AG08395 (cell line): ENCODE measurements around the gene STAT3.
"Not testable (repeated sequence)": the region's sequence is repeated elsewhere in the genome, so short reads cannot be mapped to it uniquely, and the experiment has no call there.

Experiments
- DNase-seq: peaks from one replicate; pipeline ENCODE4 v3.0.0; 2012; ENCODE audit warnings: mixed read lengths, low spot score

The STAT3 gene

GRCh38 chr17:42348104-42348503, 40.1 kb downstream of the STAT3 start:
- no peak for DNase-seq

DNA sequence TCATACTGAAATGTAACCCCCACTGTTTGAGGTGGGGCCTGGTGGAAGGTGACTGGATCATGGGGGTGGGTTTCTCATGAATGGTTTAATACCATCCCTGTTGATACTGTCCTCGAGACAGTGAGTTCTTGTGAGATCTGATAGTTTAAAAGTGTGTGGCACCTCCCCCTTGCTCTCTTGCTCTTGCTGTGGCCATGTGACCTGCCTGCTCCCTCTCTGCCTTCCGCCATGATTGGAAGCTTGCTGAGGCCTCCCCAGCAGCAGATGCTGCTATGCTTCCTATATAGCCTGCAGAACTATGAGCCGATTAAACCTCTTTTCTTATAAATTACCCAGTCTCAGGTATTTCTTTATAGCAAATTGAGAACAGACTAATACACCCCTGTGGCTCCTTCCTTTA, 40.6 kb downstream of the STAT3 start:
- DNase-seq = no peak

- peak; percentile 83 for DNase-seq
These were observed 41.0 kb downstream of the STAT3 start for GRCh38 chr17:42347198-42347597.

- no peak for DNase-seq
These were observed 41.8 kb downstream of the STAT3 start for GRCh38 chr17:42346481-42346880.

DNA sequence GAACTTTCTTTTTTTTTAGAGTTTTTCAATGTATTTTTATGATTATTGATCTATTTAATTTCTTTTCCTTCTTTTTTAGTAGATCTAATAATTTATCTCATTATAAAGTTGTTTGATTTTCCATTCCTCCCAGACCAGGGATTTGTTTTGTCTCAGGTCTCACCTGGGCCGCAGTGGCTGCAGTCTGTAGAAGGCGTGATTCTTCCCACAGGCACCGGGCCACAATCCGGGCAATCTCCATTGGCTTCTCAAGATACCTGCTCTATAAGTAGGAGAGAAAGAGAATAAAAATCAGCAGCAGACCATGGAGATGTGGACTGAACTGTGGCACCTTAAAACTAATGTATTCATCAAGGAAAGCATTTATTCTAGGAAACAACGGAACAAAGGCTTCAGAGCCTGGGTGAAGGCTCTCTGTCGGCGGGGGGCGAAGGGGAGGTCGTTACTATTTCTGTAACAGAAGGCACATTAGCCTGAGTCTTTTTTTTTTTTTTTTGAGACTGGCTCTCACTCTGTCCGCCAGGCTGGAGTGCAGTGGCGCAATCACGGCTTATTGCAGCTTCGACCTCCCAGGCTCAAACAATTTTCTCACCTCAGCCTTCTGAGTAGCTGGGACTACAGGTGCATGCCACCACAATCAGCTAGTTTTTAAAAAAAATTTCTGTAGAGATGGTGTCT, 42.7 kb downstream of the STAT3 start:
- DNase-seq = no peak

- DNase-seq = peak; percentile 41
These were observed 45.8 kb downstream of the STAT3 start for GRCh38 chr17:42342242-42343008.

DNA sequence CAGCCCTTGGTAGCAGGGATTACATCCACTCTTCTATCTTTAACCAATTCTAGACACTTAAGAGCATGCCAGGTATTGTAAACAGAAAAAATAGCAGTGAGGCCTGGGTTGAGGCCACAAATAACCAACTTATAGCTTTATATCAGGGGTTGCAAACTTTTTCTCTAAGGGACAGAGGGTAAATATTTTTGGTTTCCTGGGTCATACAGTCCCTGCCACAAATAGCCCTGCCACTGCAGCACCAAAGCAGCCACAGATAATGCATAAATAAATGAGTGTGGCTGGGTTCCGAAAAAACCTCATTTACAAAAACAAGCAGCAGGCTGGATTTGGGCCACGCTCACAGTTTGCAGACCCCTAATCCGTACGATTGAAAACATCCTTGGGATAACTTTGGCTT, 46.7 kb downstream of the STAT3 start:
- DNase-seq = no peak

GRCh38 chr17:42340691-42341127, 47.5 kb downstream of the STAT3 start:
- DNase-seq = no peak

GRCh38 chr17:42339221-42339620, 49.0 kb downstream of the STAT3 start:
- no peak for DNase-seq

- DNase-seq = no peak
These were observed 49.7 kb downstream of the STAT3 start for GRCh38 chr17:42338427-42338985.

GRCh38 chr17:42337442-42337841, 50.8 kb downstream of the STAT3 start:
- DNase-seq = peak; percentile 89

- no peak for DNase-seq
These were observed 53.6 kb downstream of the STAT3 start for GRCh38 chr17:42334677-42335076.

- no peak for DNase-seq
These were observed 55.2 kb downstream of the STAT3 start for GRCh38 chr17:42333053-42333452.

- DNase-seq = peak; percentile 79
These were observed 58.9 kb downstream of the STAT3 start for GRCh38 chr17:42329025-42329976.

DNA sequence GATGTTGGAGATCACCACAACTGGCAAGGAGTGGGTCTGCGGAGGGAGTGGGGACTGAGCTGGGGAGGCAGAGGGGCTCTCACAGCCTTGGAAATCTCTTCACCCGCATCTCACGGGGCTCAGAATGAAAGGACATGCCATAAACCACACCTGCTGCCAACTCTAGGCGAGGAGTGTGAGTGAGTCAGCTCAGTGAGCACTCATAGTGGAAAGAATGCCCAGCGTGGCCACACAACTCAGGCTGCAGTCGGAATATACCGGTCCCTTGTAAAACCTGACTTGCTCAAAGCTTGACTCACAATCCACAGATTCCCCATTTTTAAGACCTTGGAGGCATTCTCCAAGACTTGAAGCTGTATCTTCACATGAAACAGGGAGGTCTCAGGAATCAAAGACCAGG, 63.2 kb downstream of the STAT3 start:
- DNase-seq = peak; percentile 90

GRCh38 chr17:42323268-42323773, 64.9 kb downstream of the STAT3 start:
- DNase-seq = no peak

DNA sequence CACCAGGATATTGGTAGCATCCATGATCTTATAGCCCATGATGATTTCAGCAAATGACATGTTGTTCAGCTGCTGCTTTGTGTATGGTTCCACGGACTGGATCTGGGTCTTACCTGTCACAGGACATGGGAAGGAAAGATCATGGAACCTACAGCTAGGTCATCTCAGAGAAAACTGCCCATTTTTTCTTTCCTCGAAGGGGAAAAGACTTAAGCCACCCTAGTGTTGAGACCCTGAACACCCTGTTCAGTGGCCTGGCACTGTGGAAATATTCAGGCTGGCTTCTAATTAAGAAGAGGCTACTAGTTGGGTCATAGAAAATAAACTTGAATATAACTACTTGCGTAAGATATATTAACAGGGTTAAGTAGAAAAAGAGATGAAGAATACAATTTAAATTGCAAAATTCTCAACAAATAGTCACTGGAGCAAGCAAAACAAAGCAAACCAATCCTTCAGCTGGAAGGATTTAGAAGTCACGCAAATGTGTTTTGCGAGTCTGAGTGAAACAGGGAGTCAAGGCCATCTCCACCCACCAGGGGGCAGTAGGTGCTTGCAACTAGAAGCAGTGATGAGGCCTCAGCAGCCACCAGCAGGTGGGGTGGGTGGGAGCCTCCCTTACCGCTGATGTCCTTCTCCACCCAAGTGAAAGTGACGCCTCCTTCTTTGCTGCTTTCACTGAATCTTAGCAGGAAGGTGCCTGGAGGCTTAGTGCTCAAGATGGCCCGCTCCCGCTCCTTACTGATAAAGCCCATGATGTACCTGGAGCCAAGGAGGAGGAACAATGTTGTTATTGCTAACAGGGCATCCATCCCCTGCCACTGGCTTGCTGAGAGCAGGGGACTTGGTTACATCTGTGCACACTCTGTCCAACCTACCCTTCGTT, 65.6 kb downstream of the STAT3 start:
- DNase-seq = peak; percentile 90

DNA sequence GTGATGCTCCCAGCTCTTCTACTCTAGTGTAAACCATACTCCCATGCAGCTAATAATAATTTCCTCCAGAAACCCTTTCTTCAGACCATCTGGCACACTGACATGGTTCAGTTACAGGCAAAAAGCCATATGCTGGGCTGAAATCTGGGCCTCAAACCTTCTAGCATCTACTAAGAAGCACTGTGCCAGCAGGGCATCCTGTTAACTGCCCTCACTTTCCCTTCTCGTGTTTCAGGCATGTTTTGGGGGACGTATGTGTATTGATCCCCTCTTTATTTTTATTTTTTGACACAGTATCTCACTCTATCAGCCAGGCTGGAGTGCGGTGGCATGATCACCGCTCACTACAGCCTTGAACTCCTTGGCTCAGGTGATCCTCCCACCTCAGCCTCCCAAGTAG, 66.7 kb downstream of the STAT3 start:
- no peak for DNase-seq

GRCh38 chr17:42317967-42318366, 70.3 kb downstream of the STAT3 start:
- not testable (repeated sequence) for DNase-seq

GRCh38 chr17:42317266-42317845, 70.9 kb downstream of the STAT3 start:
- DNase-seq = no peak
